Small intestine (tissue), 7 donors: ENCODE measurements around the gene KRT15. TPM values are rescaled to one million over a fixed set of nuclear protein-coding genes. Genes with fewer than 3 reads are reported as not detected.
"Not testable (repeated sequence)": the region's sequence is repeated elsewhere in the genome, so short reads cannot be mapped to it uniquely, and the experiment has no call there.

Experiments
- DNase-seq, 2 donors: peaks; one replicate each; pipeline versions ENCODE4 v3.0.0 to v3.0.0-alpha.2; 2013
- FAIRE-seq: peaks from 2 replicates; lab custom pipeline; 2012; peaks lifted over from hg19 to GRCh38; lab: Jason Lieb, UNC
- H3K27ac ChIP-seq, 3 donors: one replicate each; pipeline ENCODE4 v1.5.1; 2013; ENCODE audit warnings: low read length in 2 of 3, mild to moderate bottlenecking in 2 of 3, control low read depth in 1 of 3, inconsistent platforms in 1 of 3, low read depth in 1 of 3, moderate library complexity in 1 of 3
- H3K27me3 ChIP-seq, 3 donors: one replicate each; pipeline ENCODE4 v1.6.1; 2013; ENCODE audit warnings: low read length in 3 of 3, inconsistent platforms in 1 of 3; ENCODE audit not compliant: control insufficient read depth in 3 of 3, insufficient read depth in 3 of 3
- H3K36me3 ChIP-seq, 3 donors: one replicate each; pipeline ENCODE4 v1.6.1; 2013; ENCODE audit warnings: low read length in 3 of 3, inconsistent platforms in 1 of 3, low read depth in 1 of 3, mild to moderate bottlenecking in 1 of 3, moderate library complexity in 1 of 3; ENCODE audit not compliant: control insufficient read depth in 3 of 3, insufficient read depth in 2 of 3
- H3K4me1 ChIP-seq, 3 donors: one replicate each; pipeline ENCODE4 v1.6.1; 2013; ENCODE audit warnings: low read length in 2 of 3, inconsistent platforms in 1 of 3, low read depth in 1 of 3, mild to moderate bottlenecking in 1 of 3, moderate library complexity in 1 of 3; ENCODE audit not compliant: control insufficient read depth in 3 of 3, insufficient read depth in 2 of 3
- H3K4me3 ChIP-seq, 3 donors: one replicate each; pipeline ENCODE4 v1.5.1; 2013; ENCODE audit warnings: low read length in 3 of 3, control low read depth in 1 of 3, inconsistent platforms in 1 of 3, low read depth in 1 of 3, mild to moderate bottlenecking in 1 of 3, moderate library complexity in 1 of 3
- H3K9me3 ChIP-seq, 2 donors: one replicate each; pipeline ENCODE4 v1.6.1; 2013; ENCODE audit warnings: low read depth in 1 of 2, low read length in 1 of 2; ENCODE audit not compliant: control insufficient read depth in 2 of 2, insufficient read depth in 1 of 2
- WGBS, 3 donors: extraction: QIAGEN DNeasy Blood & Tissue Kit; methylation state at CpG; one replicate each; pipeline ENCODE4 v1.1.7; 2013; 5-methylcytosine and 5-hydroxymethylcytosine counted together
- polyA plus RNA-seq, 4 donors: library from polyadenylated mRNA; stranded (reverse) in 3 of 4; unstranded in 1 of 4; fragments of 200-250 nt in 3 of 4; fragments of 120-200 nt in 1 of 4; gene quantifications; one replicate each; pipeline versions ENCODE4 v1.2.1 to v1.2.3, GENCODE V29; 2013
- donor health status: healthy with polysubstance abuse.
- donor health status: control.
- donor health status: control.
- donor health status: Bipolar disorder and iron deficiency.
- donor health status: healthy.

Gene KRT15
- polyA plus RNA-seq, 4 donors = 0.62 to 18.9 (median 6.6) TPM

- H3K27me3 ChIP-seq = peaks cover 0 to 22% (median 0%) of the 10 kb centered on the region in 3 donors
- DNase-seq (peak in 1 of 2 donors; percentile 90), FAIRE-seq (no peak)
- H3K27ac ChIP-seq = peak overlapping the region in 2 of 3 donors; percentile 28 to 72
- H3K4me1 ChIP-seq = peaks cover 0 to 33% (median 2%) of the 10 kb centered on the region in 3 donors
- 18 to 34% (median 23%) methylated on average over 23 of the region's 23 CpGs for WGBS, 3 donors
- no peaks in the 10 kb centered on the region for H3K36me3 ChIP-seq
- H3K4me3 ChIP-seq = peak overlapping the region in 2 of 3 donors; percentile 9 to 24
- H3K9me3 ChIP-seq = peaks cover 0 to 7% of the 10 kb centered on the region in 2 donors
These were observed 29.5 kb upstream of the KRT15 start for GRCh38 chr17:41547921-41548843.

- peaks cover 0 to 22% (median 0%) of the 10 kb centered on the region in 3 donors for H3K27me3 ChIP-seq
- peaks cover 0 to 7% of the 10 kb centered on the region in 2 donors for H3K9me3 ChIP-seq
- H3K27ac ChIP-seq = peak overlapping the region in 2 of 3 donors; percentile 28 to 72
- H3K4me1 ChIP-seq = peaks cover 0 to 38% (median 2%) of the 10 kb centered on the region in 3 donors
- no peaks in the 10 kb centered on the region for H3K36me3 ChIP-seq
- DNase-seq (no peak), FAIRE-seq (no peak)
- H3K4me3 ChIP-seq = no peak overlapping the region
- 49 to 62% (median 59%) methylated on average over 9 of the region's 9 CpGs for WGBS, 3 donors
These were observed 28.7 kb upstream of the KRT15 start for GRCh38 chr17:41547378-41547841.

- DNase-seq (no peak), FAIRE-seq (no peak)
- 92 to 98% (median 96%) methylated on average over 3 of the region's 3 CpGs for WGBS, 3 donors
- Histone ChIP-seq H3K4me3 (no peak overlapping the region), H3K27me3 (peaks cover 0 to 24% (median 0%) of the 10 kb centered on the region in 3 donors), H3K4me1 (peaks cover under 1 to 38% (median 2%) of the 10 kb centered on the region in 3 donors), H3K27ac (no peak overlapping the region), H3K36me3 (no peaks in the 10 kb centered on the region), H3K9me3 (peaks cover 0 to 7% of the 10 kb centered on the region in 2 donors)
These were observed 28.1 kb upstream of the KRT15 start for GRCh38 chr17:41546819-41547218.

DNA sequence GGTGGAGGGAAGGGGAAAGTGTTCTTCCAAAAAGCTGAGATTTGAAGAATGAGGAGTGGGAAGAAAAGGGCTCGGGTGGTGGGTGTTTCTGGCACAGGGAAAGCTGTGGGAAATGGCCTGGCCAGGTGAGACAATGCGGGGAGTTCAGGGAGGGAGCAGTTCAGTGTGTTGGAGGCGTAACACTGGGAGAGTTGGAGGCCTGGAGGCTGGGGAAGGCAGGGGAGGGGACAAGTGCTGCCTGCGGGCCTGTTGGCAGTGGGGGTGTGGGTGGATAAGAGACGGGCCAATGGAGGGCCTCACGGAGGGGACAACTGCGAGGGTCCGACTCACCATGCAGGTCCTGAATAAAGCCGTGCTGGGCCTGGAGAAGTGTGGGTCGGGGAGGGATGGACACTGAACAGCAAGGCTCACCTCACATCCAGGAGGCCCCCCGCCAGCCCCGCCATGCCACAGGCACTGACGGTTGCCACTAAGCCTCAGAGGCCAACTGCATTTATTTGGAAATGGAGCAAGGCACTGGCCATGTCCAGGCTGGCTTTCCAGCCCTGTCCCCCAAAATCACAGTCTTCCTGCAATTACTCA is 27.2 kb upstream of the KRT15 start:
- FAIRE-seq (no peak), DNase-seq (no peak)
- peaks cover 0 to 7% of the 10 kb centered on the region in 2 donors for H3K9me3 ChIP-seq
- no peaks in the 10 kb centered on the region for H3K36me3 ChIP-seq
- no peak overlapping the region for H3K4me3 ChIP-seq
- no peak overlapping the region for H3K27ac ChIP-seq
- 83 to 85% (median 84%) methylated on average over 12 to 13 of the region's 13 CpGs for WGBS, 3 donors
- H3K4me1 ChIP-seq = peaks cover 2 to 43% (median 2%) of the 10 kb centered on the region in 3 donors
- peaks cover 0 to 33% (median 0%) of the 10 kb centered on the region in 3 donors for H3K27me3 ChIP-seq

- Histone ChIP-seq H3K4me1 (peaks cover 2 to 45% (median 2%) of the 10 kb centered on the region in 3 donors), H3K9me3 (peaks cover 0 to 7% of the 10 kb centered on the region in 2 donors), H3K27ac (peak overlapping the region; percentile 20 to 84 (median 76)), H3K4me3 (no peak overlapping the region), H3K27me3 (peaks cover 0 to 43% (median 0%) of the 10 kb centered on the region in 3 donors), H3K36me3 (no peaks in the 10 kb centered on the region)
- DNase-seq (no peak), FAIRE-seq (no peak)
- 67 to 81% (median 69%) methylated on average over 5 of the region's 5 CpGs for WGBS, 3 donors
These were observed 26.2 kb upstream of the KRT15 start for GRCh38 chr17:41544935-41545334.

DNA sequence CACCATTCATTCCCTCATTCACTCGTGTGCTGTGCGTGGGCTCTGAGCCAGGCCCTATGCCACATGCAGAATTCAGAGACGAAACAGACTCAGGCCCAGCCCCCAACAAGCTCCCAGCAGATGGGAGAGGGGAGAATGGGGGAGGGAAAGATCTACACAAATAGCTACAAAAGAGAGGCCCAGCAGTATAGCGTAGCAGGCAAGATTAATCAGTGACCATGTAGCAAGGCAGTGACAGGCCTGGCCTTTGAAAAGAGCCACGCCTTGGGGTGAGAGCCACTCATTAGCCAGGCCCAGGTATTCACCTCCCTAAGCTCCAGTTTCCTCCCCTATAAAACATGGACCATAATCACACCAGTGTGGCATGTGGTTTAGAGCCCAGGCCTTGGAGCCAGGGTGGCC is 25.8 kb upstream of the KRT15 start:
- peaks cover 2 to 40% (median 2%) of the 10 kb centered on the region in 3 donors for H3K4me1 ChIP-seq
- FAIRE-seq (no peak), DNase-seq (peak; percentile 79 to 95)
- H3K4me3 ChIP-seq = no peak overlapping the region
- H3K27ac ChIP-seq = peak overlapping the region; percentile 20 to 84 (median 76)
- 16 to 43% (median 34%) methylated on average over 5 of the region's 5 CpGs for WGBS, 3 donors
- no peaks in the 10 kb centered on the region for H3K36me3 ChIP-seq
- peaks cover 0 to 45% (median 0%) of the 10 kb centered on the region in 3 donors for H3K27me3 ChIP-seq
- peaks cover 0 to 7% of the 10 kb centered on the region in 2 donors for H3K9me3 ChIP-seq

DNA sequence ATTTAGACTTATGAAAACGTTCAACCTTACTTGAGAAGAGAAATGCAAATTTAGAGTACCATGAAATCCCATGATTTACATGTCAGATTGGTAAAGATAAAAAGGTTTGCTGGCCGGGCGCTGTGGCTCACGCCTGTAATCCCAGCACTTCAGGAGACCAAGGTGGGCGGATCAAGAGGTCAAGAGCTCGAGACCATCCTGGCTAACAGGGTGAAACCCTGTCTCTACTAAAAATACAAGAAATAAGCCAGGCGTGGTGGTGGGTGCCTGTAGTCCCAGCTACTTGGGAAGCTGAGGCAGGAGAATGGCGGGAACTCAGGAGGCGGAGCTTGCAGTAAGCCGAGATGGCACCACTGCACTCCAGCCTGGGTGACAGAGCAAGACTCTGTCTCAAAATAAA is 24.1 kb upstream of the KRT15 start:
- peak overlapping the region in 2 of 3 donors; percentile 46 to 59 for H3K27ac ChIP-seq
- not testable (repeated sequence) for H3K36me3 ChIP-seq, H3K4me3 ChIP-seq, DNase-seq, FAIRE-seq, H3K9me3 ChIP-seq
- H3K4me1 ChIP-seq = peaks cover 2 to 29% (median 2%) of the 10 kb centered on the region in 3 donors
- 38 to 63% (median 49%) methylated on average over 10 of the region's 10 CpGs for WGBS, 3 donors
- peaks cover 0 to 45% (median 0%) of the 10 kb centered on the region in 3 donors for H3K27me3 ChIP-seq

GRCh38 chr17:41542357-41542756 is 23.7 kb upstream of the KRT15 start:
- WGBS, 3 donors = 17 to 41% (median 20%) methylated on average over 2 of the region's 2 CpGs
- DNase-seq (peak; percentile 83 to 85), FAIRE-seq (no peak)
- Histone ChIP-seq H3K4me1 (peaks cover 2 to 29% (median 2%) of the 10 kb centered on the region in 3 donors), H3K36me3 (no peaks in the 10 kb centered on the region), H3K27ac (no peak overlapping the region), H3K9me3 (peaks cover 0 to 7% of the 10 kb centered on the region in 2 donors), H3K27me3 (peaks cover 0 to 45% (median 0%) of the 10 kb centered on the region in 3 donors), H3K4me3 (no peak overlapping the region)
